Smooth muscle cell (in vitro differentiated cells): ENCODE results near the gene NPEPPS. TPM values are rescaled to one million over a fixed set of nuclear protein-coding genes. Genes with fewer than 3 reads are reported as not detected.
"Not testable (repeated sequence)": the region's sequence is repeated elsewhere in the genome, so short reads cannot be mapped to it uniquely, and the experiment has no call there.

ENCODE experiments used
- DNase-seq: peaks from one replicate; lab custom pipeline; 2025; ENCODE audit not compliant: unreplicated experiment; lab: John Stamatoyannopoulos, UW
- H2AFZ ChIP-seq: fragments of 200-600 bp; sonication (generic); 2 replicates; pipeline ENCODE4 v1.6.0; 2016; ENCODE audit warnings: antibody characterized with exemption, low read depth, mild to moderate bottlenecking
- H3F3A ChIP-seq: fragments of 200-600 bp; sonication (generic); 2 replicates; pipeline ENCODE4 v1.6.0; 2017; ENCODE audit warnings: antibody characterized with exemption, low read depth
- H3K27ac ChIP-seq: fragments of 200-600 bp; sonication (generic); 2 replicates; pipeline ENCODE4 v1.5.1; 2016; ENCODE audit warnings: low read depth, mild to moderate bottlenecking
- H3K27me3 ChIP-seq: fragments of 200-600 bp; sonication (generic); 2 replicates; pipeline ENCODE4 v1.6.1; 2016; ENCODE audit warnings: low read depth, mild to moderate bottlenecking
- H3K36me3 ChIP-seq: fragments of 200-600 bp; sonication (generic); 2 replicates; pipeline ENCODE4 v1.5.1; 2016; ENCODE audit warnings: low read depth
- H3K4me1 ChIP-seq: fragments of 200-600 bp; sonication (generic); 2 replicates; pipeline ENCODE4 v1.5.1; 2016; ENCODE audit warnings: low read depth
- H3K4me2 ChIP-seq: fragments of 200-600 bp; sonication (generic); 2 replicates; pipeline ENCODE4 v1.6.0; 2016; ENCODE audit warnings: mild to moderate bottlenecking
- H3K4me3 ChIP-seq: fragments of 200-600 bp; sonication (generic); 2 replicates; pipeline ENCODE4 v1.5.1; 2016; ENCODE audit warnings: mild to moderate bottlenecking
- H3K79me2 ChIP-seq: fragments of 200-600 bp; sonication (generic); 2 replicates; pipeline ENCODE4 v1.6.0; 2016; ENCODE audit warnings: low read depth, mild to moderate bottlenecking
- H3K9ac ChIP-seq: fragments of 200-600 bp; sonication (generic); 2 replicates; pipeline ENCODE4 v1.6.0; 2016; ENCODE audit warnings: low read depth
- H3K9me3 ChIP-seq: fragments of 200-600 bp; sonication (generic); replicated peaks from 2 replicates; pipeline ENCODE4 v1.5.1; 2016; ENCODE audit warnings: low read depth
- H4K20me1 ChIP-seq: fragments of 200-600 bp; sonication (generic); 2 replicates; pipeline ENCODE4 v1.6.0; 2016; ENCODE audit warnings: low read depth
- CTCF ChIP-seq: fragments of 200-600 bp; sonication (generic); IDR thresholded peaks from 2 replicates; pipeline ENCODE4 v1.5.1; 2017; ENCODE audit warnings: borderline replicate concordance, mild to moderate bottlenecking, antibody characterized with exemption; ENCODE audit not compliant: insufficient read depth, poor library complexity, severe bottlenecking
- WGBS: methylation state at CpG from one replicate; pipeline ENCODE4 v1.1.7; 2016; ENCODE audit warnings: low lambda C conversion rate; 5-methylcytosine and 5-hydroxymethylcytosine counted together
- polyA plus RNA-seq: library from polyadenylated mRNA; unstranded; fragments of >200 nt; fragmentation: Nextera tagmentation; extraction: Ambion mirVana; gene quantifications from 2 replicates; pipeline ENCODE4 v1.2.1, GENCODE V29; 2016
- total RNA-seq: library from RNA; depleted of rRNA; stranded (reverse); fragments of >200 nt; gene quantifications from 2 replicates; pipeline ENCODE4 v1.2.3, GENCODE V29; 2014

NPEPPS gene
- total and polyA plus RNA-seq, 2 experiments from 2014 or later, result 50.2 to 70.5 TPM

GRCh38 chr17:47567261-47567660, 36.4 kb downstream of the NPEPPS start:
- not testable (repeated sequence) for H3K27ac ChIP-seq, H3K36me3 ChIP-seq, H3K4me2 ChIP-seq, H3F3A ChIP-seq, H3K4me1 ChIP-seq, DNase-seq, H2AFZ ChIP-seq, H3K9me3 ChIP-seq, H3K9ac ChIP-seq, H3K27me3 ChIP-seq, H3K4me3 ChIP-seq
- H4K20me1 ChIP-seq, result peaks cover 48% of the 10 kb centered on the region
- H3K79me2 ChIP-seq, result peaks cover 58% of the 10 kb centered on the region
- WGBS, result 91% methylated on average over 3 of the region's 3 CpGs

GRCh38 chr17:47572561-47572960, 41.7 kb downstream of the NPEPPS start:
- WGBS, result 100% methylated on average over 3 of the region's 3 CpGs
- H4K20me1 ChIP-seq, result peaks cover 27% of the 10 kb centered on the region
- H3K4me2 ChIP-seq, H3F3A ChIP-seq, H3K9ac ChIP-seq, DNase-seq, H3K4me1 ChIP-seq, H3K9me3 ChIP-seq, H2AFZ ChIP-seq, H3K4me3 ChIP-seq, H3K27ac ChIP-seq, H3K36me3 ChIP-seq, H3K27me3 ChIP-seq: not testable (repeated sequence)
- H3K79me2 ChIP-seq, result peaks cover 49% of the 10 kb centered on the region

GRCh38 chr17:47582416-47582815, 51.5 kb downstream of the NPEPPS start:
- not testable (repeated sequence) for H3K79me2 ChIP-seq, H3K4me1 ChIP-seq, H3K9me3 ChIP-seq, DNase-seq, H3K4me2 ChIP-seq, H3K36me3 ChIP-seq, H3K4me3 ChIP-seq, H2AFZ ChIP-seq, H3K27ac ChIP-seq, H3F3A ChIP-seq, H3K27me3 ChIP-seq, H3K9ac ChIP-seq
- peaks cover 29% of the 10 kb centered on the region for H4K20me1 ChIP-seq
- 100% methylated on average over 1 of the region's 1 CpG for WGBS

GRCh38 chr17:47586378-47587055, 55.6 kb downstream of the NPEPPS start:
- DNase-seq, H3K79me2 ChIP-seq, H3K36me3 ChIP-seq, H3K27me3 ChIP-seq, H3K9me3 ChIP-seq, H3K27ac ChIP-seq, H3F3A ChIP-seq, H3K4me2 ChIP-seq, H2AFZ ChIP-seq, H3K4me3 ChIP-seq, H3K4me1 ChIP-seq, H3K9ac ChIP-seq: not testable (repeated sequence)
- H4K20me1 ChIP-seq, result peaks cover 21% of the 10 kb centered on the region
- WGBS, result 73% methylated on average over 5 of the region's 5 CpGs

- not testable (repeated sequence) for H3K4me3 ChIP-seq, H3K27ac ChIP-seq, H3K9me3 ChIP-seq, H2AFZ ChIP-seq, H4K20me1 ChIP-seq, H3K27me3 ChIP-seq, H3F3A ChIP-seq, H3K4me2 ChIP-seq, H3K36me3 ChIP-seq, H3K9ac ChIP-seq, H3K79me2 ChIP-seq, DNase-seq, H3K4me1 ChIP-seq
Measured at GRCh38 chr17:47593522-47593921, 62.6 kb downstream of the NPEPPS start.

- Histone ChIP-seq H3K4me1 (no peaks in the 10 kb centered on the region), H3K4me2 (peak overlapping the region; percentile 34)
Measured at GRCh38 chr17:47603830-47604597, 73.1 kb downstream of the NPEPPS start.

More at GRCh38 chr17:47603830-47604597, 73.1 kb downstream of the NPEPPS start:
- peaks cover 5% of the 10 kb centered on the region for H4K20me1 ChIP-seq
- H3K79me2 ChIP-seq, result no peaks in the 10 kb centered on the region
- H3K27ac ChIP-seq, result peak overlapping the region; percentile 61
- H3K9ac ChIP-seq, result peak overlapping the region; percentile 3
- H3K27me3 ChIP-seq, result no peaks in the 10 kb centered on the region
- no peak for DNase-seq
- no peaks in the 10 kb centered on the region for H3K9me3 ChIP-seq
- peaks cover 12% of the 10 kb centered on the region for H3F3A ChIP-seq
- TF ChIP-seq CTCF, result no peak
- H3K36me3 ChIP-seq, result peaks cover 18% of the 10 kb centered on the region
- no peak overlapping the region for H2AFZ ChIP-seq
- WGBS, result 85% methylated on average over 4 of the region's 4 CpGs
- H3K4me3 ChIP-seq, result no peak overlapping the region
